Measurements from ENCODE around the gene TMEM151B. TPM values are rescaled to one million over a fixed set of nuclear protein-coding genes. Genes with fewer than 3 reads are reported as not detected.
"Not testable (repeated sequence)": the region's sequence is repeated elsewhere in the genome, so short reads cannot be mapped to it uniquely, and the experiment has no call there.

Gene TMEM151B
- total and polyA plus RNA-seq, 2 of the 13 experiments (the other 11 are each of a cell fraction or from before 2014, with no cell fraction given), result not detected

DNA sequence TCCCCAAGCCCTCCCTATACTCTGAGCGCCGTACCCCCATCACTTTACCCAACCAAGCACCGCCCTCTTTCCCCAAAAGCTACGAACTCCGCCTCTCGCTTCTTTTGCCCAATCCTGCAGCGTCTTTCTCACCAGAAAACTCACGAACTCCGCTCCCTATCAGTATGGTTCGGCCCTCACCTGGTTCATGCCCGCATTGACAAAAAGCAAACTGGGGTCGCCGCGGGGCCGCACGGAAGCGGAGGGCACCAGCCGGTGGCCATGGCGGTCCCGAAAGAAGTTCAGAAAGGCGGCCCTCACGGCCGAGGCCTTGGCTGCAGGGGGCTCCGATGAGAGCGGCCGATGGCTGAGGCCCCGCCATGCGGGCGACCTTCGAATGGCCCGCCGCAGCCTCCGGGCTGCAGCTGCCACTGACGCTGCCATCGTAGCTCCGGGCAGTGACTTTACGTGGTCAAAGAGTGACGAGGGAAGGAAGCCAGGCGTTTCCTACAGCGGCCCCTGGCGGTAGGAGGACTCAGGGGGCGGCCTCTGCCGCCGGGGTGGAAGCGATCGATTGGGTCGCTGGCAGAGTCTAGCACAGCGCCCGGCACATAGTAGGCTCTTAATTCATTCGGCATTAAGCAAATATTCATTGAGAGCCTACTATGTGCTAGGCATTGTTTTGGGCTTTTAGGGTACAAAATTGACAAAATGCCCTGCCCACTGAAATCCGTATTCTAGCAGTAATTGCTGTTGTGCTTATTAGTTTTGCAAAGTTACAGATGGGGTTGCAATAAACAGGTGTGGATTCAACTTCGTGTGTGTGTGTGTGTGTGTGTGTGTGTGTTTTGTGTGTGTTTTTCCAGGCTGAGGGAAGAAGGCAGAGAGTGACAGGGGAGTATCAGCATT is 42.9 kb downstream of the TMEM151B start, which contains the start of gene AARS2 (continued):
- TF ChIP-seq, protein P1, sequence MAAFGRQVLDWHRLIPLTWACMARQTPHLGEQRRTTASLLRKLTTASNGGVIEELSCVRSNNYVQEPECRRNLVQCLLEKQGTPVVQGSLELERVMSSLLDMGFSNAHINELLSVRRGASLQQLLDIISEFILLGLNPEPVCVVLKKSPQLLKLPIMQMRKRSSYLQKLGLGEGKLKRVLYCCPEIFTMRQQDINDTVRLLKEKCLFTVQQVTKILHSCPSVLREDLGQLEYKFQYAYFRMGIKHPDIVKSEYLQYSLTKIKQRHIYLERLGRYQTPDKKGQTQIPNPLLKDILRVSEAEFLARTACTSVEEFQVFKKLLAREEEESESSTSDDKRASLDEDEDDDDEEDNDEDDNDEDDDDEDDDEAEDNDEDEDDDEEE (CRISPR knock-in tag; IDR thresholded peaks at IDR 0.05), result peak; percentile 57; the same call in 1 of the 2 replicates
- TF ChIP-seq ZNF224 (CRISPR knock-in tag; IDR thresholded peaks at IDR 0.05) (peak; percentile 94; the same call in 1 of the 2 replicates), ARHGAP35 (CRISPR knock-in tag; IDR thresholded peaks at IDR 0.05; ENCODE audit: borderline replicate concordance) (peak; percentile 96), ZNF768 (CRISPR knock-in tag; IDR thresholded peaks at IDR 0.05) (peak; percentile 85), ZNF619 (CRISPR knock-in tag; IDR thresholded peaks at IDR 0.05) (peak; percentile 98), U2AF2 (IDR thresholded peaks at IDR 0.05; ENCODE audit: low read depth, low read length) (no peak), ZNF496 (CRISPR knock-in tag; IDR thresholded peaks at IDR 0.05; ENCODE audit: insufficient replicate concordance) (no peak), FOXJ3 (CRISPR knock-in tag; IDR thresholded peaks at IDR 0.05; ENCODE audit: borderline replicate concordance) (peak; percentile 90), RAD21 (CRISPR knock-in tag; IDR thresholded peaks at IDR 0.05) (peak; percentile 69)
- TF ChIP-seq, protein P2, sequence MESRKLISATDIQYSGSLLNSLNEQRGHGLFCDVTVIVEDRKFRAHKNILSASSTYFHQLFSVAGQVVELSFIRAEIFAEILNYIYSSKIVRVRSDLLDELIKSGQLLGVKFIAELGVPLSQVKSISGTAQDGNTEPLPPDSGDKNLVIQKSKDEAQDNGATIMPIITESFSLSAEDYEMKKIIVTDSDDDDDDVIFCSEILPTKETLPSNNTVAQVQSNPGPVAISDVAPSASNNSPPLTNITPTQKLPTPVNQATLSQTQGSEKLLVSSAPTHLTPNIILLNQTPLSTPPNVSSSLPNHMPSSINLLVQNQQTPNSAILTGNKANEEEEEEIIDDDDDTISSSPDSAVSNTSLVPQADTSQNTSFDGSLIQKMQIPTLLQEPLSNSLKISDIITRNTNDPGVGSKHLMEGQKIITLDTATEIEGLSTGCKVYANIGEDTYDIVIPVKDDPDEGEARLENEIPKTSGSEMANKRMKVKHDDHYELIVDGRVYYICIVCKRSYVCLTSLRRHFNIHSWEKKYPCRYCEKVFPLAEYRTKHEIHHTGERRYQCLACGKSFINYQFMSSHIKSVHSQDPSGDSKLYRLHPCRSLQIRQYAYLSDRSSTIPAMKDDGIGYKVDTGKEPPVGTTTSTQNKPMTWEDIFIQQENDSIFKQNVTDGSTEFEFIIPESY (CRISPR knock-in tag; IDR thresholded peaks at IDR 0.05), result peak; percentile 94

DNA sequence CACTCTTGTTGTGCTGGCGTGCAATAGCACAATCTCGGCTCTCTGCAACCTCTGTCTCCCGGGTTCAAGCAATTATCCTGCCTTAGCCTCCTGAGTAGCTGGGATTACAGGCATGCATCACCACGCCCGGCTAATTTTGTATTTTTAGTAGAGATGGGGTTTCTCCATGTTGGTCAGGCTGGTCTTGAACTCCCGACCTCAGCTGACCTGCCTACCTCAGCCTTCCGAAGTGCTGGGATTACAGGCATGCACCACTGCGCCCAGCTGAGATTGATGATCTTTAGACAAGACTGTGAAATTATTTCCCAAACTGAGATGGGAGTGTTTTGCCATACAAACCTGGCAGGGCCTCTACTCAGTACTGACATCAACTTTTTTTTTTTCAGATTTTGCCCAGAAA is 44.4 kb downstream of the TMEM151B start:
- H4K20me1 ChIP-seq (ENCODE audit: insufficient read depth, low read length); H2AFZ ChIP-seq (ENCODE audit: low read length); ATAC-seq; BruUV-seq (replicated peaks); H3K9ac ChIP-seq (ENCODE audit: insufficient read depth, low read depth, low read length); DNase-seq (ENCODE audit: low spot score); H3K27ac ChIP-seq (ENCODE audit: extremely low read length, insufficient read depth, low read length); H3K9me3 ChIP-seq (ENCODE audit: low read length); FAIRE-seq; H3K4me2 ChIP-seq (ENCODE audit: low read depth, low read length); CTCF ChIA-PET (ENCODE audit: low intra/inter-chr PET ratio, low total read pairs); H3K4me3 ChIP-seq (replicated peaks in 1 of 3; ENCODE audit: insufficient read depth in 1 of 3, low read depth in 2 of 3, low read length in 3 of 3); intact Hi-C loops (cut with micrococcal nuclease; ENCODE audit: unreplicated experiment); POLR2A ChIA-PET: not testable (repeated sequence)
- WGBS (ENCODE audit: low lambda C conversion rate), result 33% methylated on average over 8 of the region's 8 CpGs
- H3K36me3 ChIP-seq (replicated peaks in 1 of 2; ENCODE audit: control insufficient read depth in 1 of 2, insufficient read depth in 2 of 2, low read length in 2 of 2), result peaks cover 15 to 24% of the 10 kb centered on the region in 2 experiments
- H3K27me3 ChIP-seq (ENCODE audit: control insufficient read depth in 1 of 2, insufficient read depth in 2 of 2, low read length in 2 of 2), result peaks cover 1 to 32% of the 10 kb centered on the region in 2 experiments; a peak in 4 of 5 replicates
- H3K4me1 ChIP-seq (ENCODE audit: insufficient read depth, low read length), result peaks cover 22% of the 10 kb centered on the region
- peaks cover 15% of the 10 kb centered on the region for H3K79me2 ChIP-seq (ENCODE audit: insufficient read depth, low read length)
- in situ Hi-C loops (cut with HindIII; ENCODE audit: extremely low pct_ligation_motif_present, low pct_unique_long_range_greater_than_20kb), result loop anchor here (5.0 kb wide), 1 partner anchor 47 kb away; the partner anchor contains the start of gene NFKBIE

All from HepG2 (cell line).